Measurements from ENCODE around the gene BDH1. TPM values are rescaled to one million over a fixed set of nuclear protein-coding genes. Genes with fewer than 3 reads are reported as not detected.

Gene BDH1
- 0.92 and 0.93 TPM in 2 replicates for total RNA-seq

GRCh38 chr3:197555281-197556261 is at the start of gene BDH1:
Gene BDH1, minus strand, starts transcription at chr3:197555968. Its CDS starts 9,525 bp downstream, at chr3:197546443.

Other genes starting within 250 kb of the BDH1 start
- gene RUBCN, start 180.9 kb upstream of the BDH1 start, total RNA-seq: 11.8 and 11.9 TPM in 2 replicates
- gene FYTTD1, start 193.9 kb upstream of the BDH1 start, total RNA-seq: 31.4 and 51.5 TPM in 2 replicates
- gene LRCH3, start 235.3 kb upstream of the BDH1 start, total RNA-seq: 50.7 and 72.3 TPM in 2 replicates

Measured in aortic smooth muscle cell (primary cell).